HG03097 (cell line): ENCODE data around the gene ZCCHC14.
"Not testable (repeated sequence)": the region's sequence is repeated elsewhere in the genome, so short reads cannot be mapped to it uniquely, and the experiment has no call there.

ENCODE experiments used
- ATAC-seq: cut with Tn5 transposase; IDR thresholded peaks from one replicate; pipeline ENCODE4 v1.9.1; 2021; ENCODE audit not compliant: unreplicated experiment, low FRiP score

Gene ZCCHC14

DNA sequence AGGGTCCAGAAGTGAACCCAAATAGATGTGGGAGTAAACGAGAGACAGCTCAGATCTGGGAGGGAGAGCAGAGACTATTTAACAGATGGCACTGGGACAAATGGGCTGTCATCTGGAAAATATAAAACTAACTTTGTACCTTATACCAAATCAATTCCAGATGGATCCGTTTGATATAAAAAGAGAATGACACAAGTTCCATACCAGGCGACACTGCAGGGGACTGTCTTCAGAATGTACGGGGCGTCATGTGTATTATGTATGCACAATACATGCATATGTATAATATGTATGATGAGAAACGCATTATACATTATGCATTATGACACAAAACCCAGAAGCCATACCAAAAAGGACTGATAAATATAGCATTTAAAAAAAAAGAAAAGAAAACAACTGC lies 10.2 kb downstream of the ZCCHC14 start:
- not testable (repeated sequence) for ATAC-seq

DNA sequence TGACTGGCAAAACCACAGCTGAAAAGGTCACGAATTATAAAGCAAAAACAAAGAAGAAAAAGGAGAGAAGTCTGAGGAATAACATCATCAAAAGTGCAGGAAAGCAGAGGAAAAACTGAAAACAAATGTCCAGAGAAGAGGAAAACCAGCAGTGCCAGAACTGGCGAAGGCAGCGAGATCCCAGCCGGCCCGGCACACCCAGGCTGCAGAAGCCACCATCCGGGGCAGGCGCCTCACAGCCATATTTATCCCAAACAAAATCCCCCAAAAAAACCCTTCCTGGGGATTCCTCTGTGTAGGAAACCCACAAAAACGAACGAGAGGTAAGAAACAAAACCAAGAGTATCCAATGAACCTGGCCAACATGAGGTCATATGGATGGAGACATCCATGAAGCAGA lies 10.6 kb downstream of the ZCCHC14 start:
- no peak for ATAC-seq

- ATAC-seq, result not testable (repeated sequence)
Measured at GRCh38 chr16:87481711-87482110, 11.1 kb downstream of the ZCCHC14 start.

DNA sequence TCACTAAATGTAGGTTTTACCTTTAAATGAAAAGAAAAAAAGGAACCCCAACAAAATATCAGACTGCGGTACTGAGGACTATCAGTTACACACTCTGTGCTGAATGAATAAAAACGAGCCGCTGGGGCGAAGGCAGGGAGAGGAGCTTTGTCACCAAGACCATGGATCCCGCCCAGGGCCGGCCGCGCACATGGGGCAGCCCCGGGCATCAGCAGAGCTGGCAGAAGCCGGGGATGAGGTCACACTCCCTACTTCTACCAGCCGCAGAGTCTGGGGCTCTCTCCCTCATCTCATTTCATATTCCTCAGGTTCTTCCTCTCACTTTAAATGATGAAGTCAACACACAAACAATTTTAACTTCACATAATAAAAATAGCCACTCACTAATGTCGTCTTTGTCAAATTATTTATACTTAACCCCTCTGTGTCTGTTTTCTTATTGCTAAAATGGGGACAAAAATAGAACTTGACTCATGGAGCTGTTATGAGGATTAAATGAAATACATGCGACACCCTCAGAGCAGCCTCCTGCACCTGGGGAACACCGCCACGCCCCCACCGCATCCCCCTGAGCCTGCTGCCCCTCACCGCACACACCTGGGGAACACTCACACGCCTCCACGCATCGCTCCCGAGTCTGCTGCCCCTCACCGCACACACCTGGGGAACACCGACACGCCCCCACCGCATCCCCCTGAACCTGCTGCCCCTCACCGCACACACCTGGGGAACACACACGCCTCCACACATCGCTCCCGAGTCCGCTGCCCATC lies 15.4 kb downstream of the ZCCHC14 start:
- ATAC-seq, result not testable (repeated sequence)

- no peak for ATAC-seq
Measured at GRCh38 chr16:87474566-87474996, 18.2 kb downstream of the ZCCHC14 start.

- no peak for ATAC-seq
Measured at GRCh38 chr16:87474017-87474416, 18.8 kb downstream of the ZCCHC14 start.

DNA sequence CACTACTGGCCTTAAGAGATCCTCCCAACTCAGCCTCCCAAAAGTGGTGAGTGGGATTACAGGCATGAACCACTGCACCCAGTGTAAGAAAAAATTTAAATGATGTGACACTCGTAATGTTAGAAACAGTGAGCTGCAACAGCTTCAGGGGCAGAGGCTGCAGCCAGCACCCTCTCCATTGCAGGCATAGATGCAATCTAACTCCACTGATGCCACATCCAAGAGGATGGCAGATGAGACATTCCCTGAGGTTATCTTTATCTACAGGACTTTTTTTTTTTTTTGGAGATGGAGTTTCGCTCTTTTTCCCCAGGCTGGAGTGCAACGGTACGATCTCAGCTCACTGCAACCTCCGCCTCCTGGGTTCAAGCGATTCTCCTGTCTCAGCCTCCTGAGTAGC lies 19.9 kb downstream of the ZCCHC14 start:
- no peak for ATAC-seq

- no peak for ATAC-seq
Measured at GRCh38 chr16:87472142-87472778, 20.6 kb downstream of the ZCCHC14 start.

DNA sequence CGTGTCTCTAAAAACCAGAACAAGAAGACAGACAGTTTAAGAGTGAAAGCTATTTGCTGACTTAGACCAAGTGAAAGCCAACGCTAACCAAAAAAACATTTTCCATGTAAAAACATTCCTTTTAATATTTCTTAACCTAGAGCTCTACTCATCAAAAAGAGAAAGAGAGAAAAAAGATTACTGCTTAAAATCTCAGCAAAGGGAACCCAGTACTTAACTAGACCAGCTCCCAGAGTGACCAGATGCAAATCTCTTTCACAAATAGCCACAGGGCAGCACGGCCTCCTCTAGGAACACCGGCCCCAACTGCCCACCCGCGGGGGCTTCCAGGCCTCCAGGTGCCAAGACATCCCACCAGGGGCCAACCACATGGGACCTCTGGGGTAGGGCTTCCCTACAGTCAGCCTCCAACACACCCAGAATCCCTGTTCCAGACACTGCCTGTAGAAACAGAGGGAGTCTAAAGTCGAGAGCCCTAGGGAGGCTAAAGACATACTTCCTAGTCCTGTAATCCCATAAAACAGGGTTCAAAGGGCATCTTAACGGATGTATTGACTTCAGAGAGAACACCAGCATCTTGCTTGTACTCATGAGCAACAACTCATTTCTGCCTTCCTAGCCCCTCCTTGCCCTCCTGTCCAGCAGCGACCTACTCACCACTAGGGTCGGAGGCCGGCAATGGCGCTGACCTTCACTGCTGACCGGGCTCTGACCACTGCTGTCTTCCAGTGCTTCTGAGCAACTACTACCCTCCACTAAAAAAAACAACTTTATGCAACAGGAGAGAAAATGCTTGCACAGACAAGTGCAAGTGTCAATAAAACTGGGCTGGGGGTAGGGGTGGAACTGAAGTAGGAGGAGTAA lies 21.3 kb downstream of the ZCCHC14 start:
- no peak for ATAC-seq

GRCh38 chr16:87470332-87470731 lies 22.5 kb downstream of the ZCCHC14 start:
- no peak for ATAC-seq

DNA sequence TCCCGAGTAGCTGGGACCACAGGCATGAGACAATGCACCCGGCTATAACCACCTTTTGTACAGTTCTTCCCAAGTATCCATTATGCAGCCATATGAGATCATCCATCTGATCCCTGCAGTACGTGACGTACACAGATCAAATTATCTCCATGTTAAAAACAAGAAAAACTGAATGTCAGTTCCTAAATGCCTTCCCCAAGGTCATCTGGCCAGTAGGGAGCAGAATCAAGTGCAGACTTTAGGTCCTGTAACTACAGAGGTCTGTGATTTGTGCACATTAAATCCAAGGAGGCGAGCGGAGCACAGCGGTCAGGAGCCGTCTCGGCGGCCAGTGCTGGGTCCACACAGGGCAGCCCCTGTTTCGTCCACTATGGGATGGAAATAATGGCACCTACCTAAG lies 23.7 kb downstream of the ZCCHC14 start:
- ATAC-seq, result no peak

GRCh38 chr16:87468550-87468949 lies 24.3 kb downstream of the ZCCHC14 start:
- ATAC-seq, result no peak

DNA sequence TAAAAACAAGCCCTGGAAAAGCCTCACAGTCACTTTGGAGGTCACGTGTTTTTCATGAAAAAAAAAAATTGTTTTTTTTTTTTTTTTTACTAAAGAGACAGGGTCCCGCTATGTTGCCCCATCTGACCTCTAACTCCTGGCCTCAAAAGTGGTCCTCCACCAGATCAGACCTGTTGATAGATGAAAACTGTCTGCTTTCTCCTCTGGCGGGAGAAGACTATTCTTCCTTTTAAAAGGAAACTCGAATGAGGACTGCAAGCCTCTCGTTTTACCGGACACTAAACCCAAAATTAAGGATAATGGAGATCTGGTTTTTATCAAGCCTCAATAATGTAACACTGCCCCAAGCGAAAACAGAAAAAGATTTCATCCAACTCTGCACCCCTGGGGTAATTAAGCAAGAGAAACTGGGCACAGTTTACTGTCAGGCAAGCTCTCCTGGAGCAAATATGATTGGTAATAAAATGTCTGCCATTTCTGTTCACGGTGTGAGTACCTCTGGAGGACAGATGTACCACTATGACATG lies 25.8 kb downstream of the ZCCHC14 start:
- no peak for ATAC-seq

- no peak for ATAC-seq
Measured at GRCh38 chr16:87465879-87466278, 26.9 kb downstream of the ZCCHC14 start.

GRCh38 chr16:87465306-87465705 lies 27.5 kb downstream of the ZCCHC14 start:
- no peak for ATAC-seq

DNA sequence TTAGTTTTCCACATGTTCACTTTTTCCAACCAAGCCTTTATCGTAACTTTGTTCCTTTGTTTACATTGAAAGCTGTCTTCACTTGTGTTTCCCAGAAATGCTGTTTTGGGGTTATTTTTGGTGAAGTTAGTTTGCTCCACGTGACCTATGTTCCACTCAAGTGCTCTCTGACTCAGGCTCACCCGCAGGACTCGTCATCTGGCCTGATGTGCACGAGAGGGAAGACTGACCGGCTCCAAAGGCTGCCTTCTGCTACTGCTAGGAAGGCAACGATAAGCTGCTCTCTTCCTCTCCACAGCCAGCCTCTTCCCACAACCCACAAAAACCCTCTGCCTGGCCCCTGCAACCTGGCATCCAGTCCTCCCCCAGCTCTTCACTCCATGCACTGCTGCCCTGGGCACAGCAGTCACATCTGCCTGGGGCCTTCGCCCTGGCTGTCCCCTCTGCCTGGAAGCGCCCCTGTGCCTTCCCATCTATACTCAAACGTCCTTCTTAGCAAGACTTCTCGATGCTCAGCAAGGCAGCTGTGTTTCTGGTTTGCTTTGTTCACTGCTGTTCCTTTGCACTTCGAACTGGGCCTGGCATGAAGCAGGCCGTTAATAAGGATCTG lies 28.0 kb downstream of the ZCCHC14 start:
- peak; percentile 49 for ATAC-seq

GRCh38 chr16:87463722-87464690 lies 28.8 kb downstream of the ZCCHC14 start:
- peak; percentile 25 for ATAC-seq

DNA sequence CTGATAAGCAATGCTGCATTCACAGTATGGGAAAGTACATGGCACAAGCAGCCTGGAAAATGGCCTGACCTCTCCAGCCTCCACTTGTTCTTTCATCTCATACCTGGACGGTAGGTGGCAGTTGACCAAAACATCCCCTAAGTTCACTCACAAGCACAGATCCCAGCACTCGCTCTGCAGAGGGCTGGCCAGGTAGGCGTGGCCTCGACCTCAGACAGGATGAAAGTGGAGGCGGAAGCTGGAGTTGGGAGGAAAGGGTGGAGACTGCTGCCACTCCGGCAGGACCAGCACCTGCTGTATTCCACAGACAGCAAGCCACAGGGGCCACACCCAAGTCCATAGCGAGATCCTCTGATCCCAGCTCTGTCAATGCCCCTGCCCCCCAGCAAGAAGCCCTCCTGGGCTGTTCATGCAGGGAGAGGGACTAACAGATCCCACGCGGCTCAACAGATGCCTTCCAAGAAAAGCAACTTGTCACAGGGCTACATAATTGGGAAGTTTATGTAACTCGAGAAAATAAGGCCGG lies 31.3 kb downstream of the ZCCHC14 start:
- no peak for ATAC-seq

GRCh38 chr16:87460936-87461335 lies 31.9 kb downstream of the ZCCHC14 start:
- no peak for ATAC-seq
